Measurements from ENCODE around the gene DNAJC10.

The DNAJC10 gene

DNA sequence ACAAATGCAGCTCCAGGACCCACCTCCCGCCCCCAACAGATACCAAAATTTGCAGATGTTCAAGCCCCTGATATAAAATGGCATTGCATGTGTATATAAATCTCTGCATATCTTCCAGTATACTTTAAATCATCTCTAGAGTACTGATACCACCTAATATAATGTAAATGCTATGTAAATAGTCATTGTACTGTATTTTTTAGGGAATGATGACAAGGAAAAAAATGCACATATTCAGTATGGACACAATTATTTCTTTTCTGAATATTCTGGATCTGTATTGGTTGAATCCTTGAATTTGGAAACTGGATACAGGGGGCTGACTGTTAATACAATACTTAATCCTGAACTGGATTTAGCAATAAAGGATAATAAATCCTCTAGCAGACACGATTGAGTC is 82.7 kb downstream of the DNAJC10 start:
- no peak overlapping the region for H3K4me3 ChIP-seq (ENCODE audit: control insufficient read depth, low read depth, low read length)
- no peak for DNase-seq (ENCODE audit: low read depth)
- TF ChIP-seq, protein P1, sequence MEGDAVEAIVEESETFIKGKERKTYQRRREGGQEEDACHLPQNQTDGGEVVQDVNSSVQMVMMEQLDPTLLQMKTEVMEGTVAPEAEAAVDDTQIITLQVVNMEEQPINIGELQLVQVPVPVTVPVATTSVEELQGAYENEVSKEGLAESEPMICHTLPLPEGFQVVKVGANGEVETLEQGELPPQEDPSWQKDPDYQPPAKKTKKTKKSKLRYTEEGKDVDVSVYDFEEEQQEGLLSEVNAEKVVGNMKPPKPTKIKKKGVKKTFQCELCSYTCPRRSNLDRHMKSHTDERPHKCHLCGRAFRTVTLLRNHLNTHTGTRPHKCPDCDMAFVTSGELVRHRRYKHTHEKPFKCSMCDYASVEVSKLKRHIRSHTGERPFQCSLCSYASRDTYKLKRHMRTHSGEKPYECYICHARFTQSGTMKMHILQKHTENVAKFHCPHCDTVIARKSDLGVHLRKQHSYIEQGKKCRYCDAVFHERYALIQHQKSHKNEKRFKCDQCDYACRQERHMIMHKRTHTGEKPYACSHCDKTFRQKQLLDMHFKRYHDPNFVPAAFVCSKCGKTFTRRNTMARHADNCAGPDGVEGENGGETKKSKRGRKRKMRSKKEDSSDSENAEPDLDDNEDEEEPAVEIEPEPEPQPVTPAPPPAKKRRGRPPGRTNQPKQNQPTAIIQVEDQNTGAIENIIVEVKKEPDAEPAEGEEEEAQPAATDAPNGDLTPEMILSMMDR (IDR thresholded peaks at IDR 0.05; ENCODE audit: control insufficient read depth, insufficient read depth, low read depth, low read length, missing control alignments): no peak

DNA sequence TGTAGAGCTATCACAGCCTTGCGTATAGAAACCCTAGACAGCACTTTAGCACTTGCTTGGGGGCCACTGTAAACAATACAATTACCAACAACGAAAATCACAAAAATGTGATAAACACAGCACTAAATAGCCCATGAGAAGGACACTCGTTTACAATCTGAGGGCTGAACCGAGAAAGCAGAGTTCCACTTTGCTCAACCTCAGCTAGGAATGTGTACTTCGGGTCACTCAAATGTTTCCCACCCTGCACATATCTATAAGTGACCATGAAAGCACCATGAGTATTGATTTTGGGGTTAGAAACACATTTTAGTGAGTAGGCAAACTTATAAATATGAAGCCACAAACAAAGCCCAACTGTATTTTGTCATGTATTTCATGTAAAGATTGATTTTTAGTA is 88.1 kb downstream of the DNAJC10 start:
- TF ChIP-seq, protein P1 (IDR thresholded peaks at IDR 0.05; ENCODE audit: control insufficient read depth, insufficient read depth, low read depth, low read length, missing control alignments): no peak
- no peak overlapping the region for H3K4me3 ChIP-seq (ENCODE audit: control insufficient read depth, low read depth, low read length)
- no peak for DNase-seq (ENCODE audit: low read depth)

DNA sequence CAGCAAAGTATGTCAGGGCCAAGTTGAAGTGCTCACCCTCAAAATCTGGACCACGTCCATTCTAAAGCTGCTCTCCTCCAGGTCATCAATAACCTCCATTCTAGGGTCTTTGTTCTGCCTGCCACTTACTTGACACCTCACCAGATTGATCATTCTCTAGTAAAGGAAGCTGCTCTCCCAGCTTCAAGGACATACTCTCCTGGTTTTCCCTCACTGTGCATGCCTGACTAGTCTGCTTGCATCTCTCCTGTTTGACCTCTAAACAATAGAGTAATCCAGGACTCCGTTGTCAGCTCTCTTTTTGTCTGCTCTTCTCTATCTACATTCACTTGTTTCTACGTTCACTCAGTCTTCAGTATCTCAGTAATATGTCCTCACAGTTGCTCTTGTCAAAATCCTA is 91.3 kb downstream of the DNAJC10 start:
- no peak overlapping the region for H3K4me3 ChIP-seq (ENCODE audit: control insufficient read depth, low read depth, low read length)
- TF ChIP-seq, protein P1 (IDR thresholded peaks at IDR 0.05; ENCODE audit: control insufficient read depth, insufficient read depth, low read depth, low read length, missing control alignments): no peak
- no peak for DNase-seq (ENCODE audit: low read depth)

DNA sequence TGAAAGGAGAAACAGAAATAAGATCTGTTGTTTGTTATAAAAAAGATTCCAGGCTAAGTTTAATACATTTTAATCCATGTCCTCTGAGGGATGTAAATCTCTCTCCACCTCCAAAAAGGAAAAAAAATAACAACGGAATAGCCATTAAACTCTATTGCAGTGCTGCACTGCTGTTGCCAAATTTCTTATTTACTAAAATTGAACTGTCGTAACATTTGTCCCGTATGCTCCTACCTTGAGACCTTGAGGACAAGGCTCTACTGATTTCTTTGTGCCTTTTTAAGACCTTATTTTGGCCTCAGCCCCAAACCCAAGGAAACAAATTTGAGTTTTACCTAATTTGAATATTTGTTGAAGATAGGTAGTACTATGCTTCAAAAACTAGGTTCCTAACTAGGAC is 94.0 kb downstream of the DNAJC10 start:
- no peak for DNase-seq (ENCODE audit: low read depth)
- no peak overlapping the region for H3K4me3 ChIP-seq (ENCODE audit: control insufficient read depth, low read depth, low read length)
- TF ChIP-seq, protein P1 (IDR thresholded peaks at IDR 0.05; ENCODE audit: control insufficient read depth, insufficient read depth, low read depth, low read length, missing control alignments): no peak

DNA sequence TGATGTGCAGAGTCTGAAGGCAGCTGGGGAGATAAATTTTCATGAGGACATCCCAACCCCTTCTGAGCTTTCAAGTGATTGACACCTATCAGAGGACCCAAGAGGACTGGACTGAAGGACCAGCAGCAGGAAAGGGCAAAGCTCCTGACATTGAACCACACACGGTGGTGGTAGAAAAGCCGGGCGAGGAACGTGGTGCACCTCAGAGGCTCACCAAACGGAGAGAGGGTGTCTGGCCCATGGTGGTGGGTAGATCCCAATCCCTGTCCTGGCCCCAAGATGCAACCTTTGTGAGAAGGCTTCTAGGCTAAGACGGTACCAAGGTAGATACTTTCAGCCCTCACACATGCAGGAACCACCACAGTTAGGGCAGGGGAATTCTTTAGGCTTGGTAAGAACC is 98.3 kb downstream of the DNAJC10 start:
- no peak overlapping the region for H3K4me3 ChIP-seq (ENCODE audit: control insufficient read depth, low read depth, low read length)
- no peak for DNase-seq (ENCODE audit: low read depth)
- TF ChIP-seq, protein P1 (IDR thresholded peaks at IDR 0.05; ENCODE audit: control insufficient read depth, insufficient read depth, low read depth, low read length, missing control alignments): no peak

DNA sequence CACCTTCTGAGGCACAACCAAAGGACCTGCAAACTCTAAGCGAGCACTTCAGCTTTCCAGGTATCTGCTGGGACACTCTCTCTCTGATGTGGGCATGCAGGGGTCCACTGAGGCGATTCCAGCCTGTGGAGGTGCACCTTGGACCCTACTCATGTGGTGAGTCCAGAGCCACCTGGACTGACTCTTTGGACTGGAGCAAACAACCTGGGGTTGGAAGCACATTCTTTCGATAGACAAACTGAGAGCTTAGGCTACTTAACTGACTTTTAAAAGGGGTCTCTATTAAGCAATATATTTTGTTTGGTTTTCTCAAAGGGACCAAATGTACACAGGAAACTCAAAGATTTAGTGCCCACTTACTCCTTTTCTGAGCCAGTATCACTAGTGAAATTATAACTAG is 98.7 kb downstream of the DNAJC10 start:
- no peak for DNase-seq (ENCODE audit: low read depth)
- no peak overlapping the region for H3K4me3 ChIP-seq (ENCODE audit: control insufficient read depth, low read depth, low read length)
- TF ChIP-seq, protein P1 (IDR thresholded peaks at IDR 0.05; ENCODE audit: control insufficient read depth, insufficient read depth, low read depth, low read length, missing control alignments): no peak

DNA sequence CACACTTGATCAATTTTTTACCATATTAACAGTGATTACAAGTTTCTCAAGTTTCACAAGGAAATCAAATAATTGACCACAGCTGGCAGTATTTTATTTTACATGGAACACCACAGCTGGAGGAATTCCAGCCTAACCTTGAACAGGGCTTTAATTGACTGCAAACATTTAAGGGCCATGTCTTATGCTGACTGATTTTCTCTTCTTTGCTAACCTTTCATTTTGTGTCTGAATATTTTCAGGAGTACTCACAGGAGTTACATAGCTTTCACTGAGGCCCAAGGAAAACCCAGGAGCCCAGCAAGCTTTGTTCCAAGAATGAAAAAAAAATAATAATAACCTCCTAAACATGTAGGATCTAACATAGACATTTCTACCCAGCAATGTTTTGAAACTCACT is 100.8 kb downstream of the DNAJC10 start:
- no peak for DNase-seq (ENCODE audit: low read depth)
- H3K4me3 ChIP-seq (ENCODE audit: control insufficient read depth, low read depth, low read length): no peak overlapping the region
- TF ChIP-seq, protein P1 (IDR thresholded peaks at IDR 0.05; ENCODE audit: control insufficient read depth, insufficient read depth, low read depth, low read length, missing control alignments): no peak

Measured in AG09309 (cell line).